ENCODE results near the gene ZHX3.
A peak's percentile ranks its signal among the peaks of the same experiment; 100 is the strongest.

- TF ChIP-seq CTCF (IDR thresholded peaks at IDR 0.05) (no peak), POLR2A (IDR thresholded peaks at IDR 0.05) (no peak), POLR2AphosphoS5 (IDR thresholded peaks at IDR 0.05; ENCODE audit: insufficient read depth in 1 of 2, low read depth in 1 of 2) (peak in 1 of 2 donors; percentile 4)
Measured at GRCh38 chr20:41161886-41162285, 155.6 kb downstream of the ZHX3 start.
